Prostate gland (tissue), 2 donors: ENCODE data around the gene AMACR. TPM values are rescaled to one million over a fixed set of nuclear protein-coding genes. Genes with fewer than 3 reads are reported as not detected.

Experiments
- DNase-seq: peaks from one replicate; pipeline ENCODE4 v3.0.0-alpha.2; 2019; ENCODE audit warnings: low spot score
- H3K27ac ChIP-seq, 2 donors: fragments of 200-600 bp; sonication (generic); 2 replicates each; pipeline ENCODE4 v1.5.1; 2017 to 2019
- H3K27me3 ChIP-seq: fragments of 200-600 bp; sonication (generic); replicated peaks from 2 replicates; pipeline ENCODE4 v1.5.1; 2019; ENCODE audit not compliant: insufficient read depth
- H3K36me3 ChIP-seq, 2 donors: fragments of 200-600 bp; sonication (generic); 1 replicate in 1 of 2; 2 replicates in 1 of 2; pipeline versions ENCODE4 v1.5.1 to v1.8.1; 2017 to 2019
- H3K4me1 ChIP-seq: fragments of 200-600 bp; sonication (generic); replicated peaks from 2 replicates; pipeline ENCODE4 v1.5.1; 2019
- H3K4me3 ChIP-seq, 2 donors: fragments of 200-600 bp; sonication (generic); 2 replicates each; pipeline ENCODE4 v1.5.1; 2017 to 2019
- H3K9me3 ChIP-seq: fragments of 200-600 bp; sonication (generic); 2 replicates; pipeline ENCODE4 v1.5.1; 2017
- CTCF ChIP-seq, 4 experiments: fragments of 200-600 bp in 2 of 4; fragments of 450-650 bp in 2 of 4; sonication (generic) in 2 of 4; IDR thresholded peaks; 1 replicate in 3 of 4; 2 replicates in 1 of 4; pipeline ENCODE4 v1.5.1; 2016 to 2019; ENCODE audit warnings: antibody characterized with exemption in 4 of 4, mild to moderate bottlenecking in 2 of 4, moderate library complexity in 2 of 4
- POLR2A ChIP-seq: fragments of 450-650 bp; IDR thresholded peaks from one replicate; pipeline ENCODE4 v1.6.1; 2016; ENCODE audit warnings: antibody characterized with exemption, mild to moderate bottlenecking
- POLR2AphosphoS5 ChIP-seq: sonication (generic); formaldehyde crosslinking; IDR thresholded peaks from one replicate; pipeline ENCODE4 v1.6.1; 2017; ENCODE audit warnings: antibody characterized with exemption
- WGBS: methylation state at CpG from one replicate; pipeline ENCODE4 v1.1.5; 2018; 5-methylcytosine and 5-hydroxymethylcytosine counted together
- intact Hi-C: fragments of 100-400 bp; cut with DNase I; formaldehyde crosslinking; loops from one replicate; pipeline ENCODE4 v1.14.2; 2022
- total RNA-seq, 2 donors: library from RNA; depleted of rRNA; stranded (reverse); fragments of >200 nt; gene quantifications; one replicate each; pipeline ENCODE4 v1.1.0, GENCODE V29; 2016

Gene AMACR
- total RNA-seq, 2 donors from 2014 or later: 14.8 to 21.8 TPM

DNA sequence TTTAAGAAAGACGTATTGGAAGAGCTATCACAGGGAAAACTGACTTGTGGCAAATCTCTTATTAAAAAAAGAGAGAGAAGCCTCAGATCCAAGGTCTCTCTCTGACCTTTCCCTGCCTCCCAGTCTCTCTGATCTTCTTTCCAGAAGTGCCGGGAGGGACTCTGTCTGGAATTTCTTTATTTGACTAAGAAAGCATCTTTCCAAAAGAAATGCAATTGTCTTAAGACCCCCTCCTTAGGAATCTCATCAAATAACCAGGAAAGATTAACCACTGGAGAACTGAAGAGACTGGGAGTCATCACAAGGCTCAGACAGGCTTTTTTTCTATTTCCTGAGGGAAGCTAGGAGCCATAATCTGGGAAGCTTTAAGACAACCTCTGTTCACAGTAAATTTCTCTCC, 30.5 kb upstream of the AMACR start:
- H3K27me3 ChIP-seq: no peaks in the 10 kb centered on the region
- H3K9me3 ChIP-seq: no peaks in the 10 kb centered on the region
- intact Hi-C loops: no loop called here
- H3K36me3 ChIP-seq: no peaks in the 10 kb centered on the region
- no peaks in the 10 kb centered on the region for H3K4me1 ChIP-seq
- TF ChIP-seq POLR2A: no peak
- TF ChIP-seq CTCF (IDR thresholded peaks at IDR 0.05): no peak
- no peak for TF ChIP-seq POLR2AphosphoS5
- no peak overlapping the region for H3K4me3 ChIP-seq
- 51% methylated on average over 2 of the region's 2 CpGs for WGBS
- no peak for DNase-seq
- H3K27ac ChIP-seq: no peak overlapping the region

DNA sequence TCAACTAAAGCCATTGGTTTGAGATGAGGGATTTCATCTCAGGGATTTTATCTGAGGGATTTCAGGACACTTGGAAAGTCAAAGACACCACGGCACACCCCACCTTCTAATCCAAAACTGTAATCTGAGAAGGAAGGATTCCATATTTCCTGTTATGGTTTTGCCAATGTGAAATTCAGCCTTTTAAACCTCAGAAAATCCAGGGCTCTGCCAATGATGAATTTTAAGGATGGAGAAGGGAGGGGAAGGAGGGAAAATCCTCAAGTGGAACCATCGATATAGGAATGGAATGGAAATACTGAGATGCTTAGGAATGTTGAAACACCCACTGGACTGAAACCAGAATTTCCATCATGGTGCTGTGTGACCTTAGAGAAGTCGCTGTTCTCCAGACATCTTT, 29.9 kb upstream of the AMACR start:
- TF ChIP-seq CTCF (IDR thresholded peaks at IDR 0.05) (no peak), POLR2AphosphoS5 (no peak), POLR2A (no peak)
- intact Hi-C loops: no loop called here
- Histone ChIP-seq H3K27ac (no peak overlapping the region), H3K9me3 (no peaks in the 10 kb centered on the region), H3K4me1 (no peaks in the 10 kb centered on the region), H3K4me3 (no peak overlapping the region), H3K36me3 (no peaks in the 10 kb centered on the region), H3K27me3 (no peaks in the 10 kb centered on the region)
- WGBS: 68% methylated on average over 3 of the region's 3 CpGs
- DNase-seq: no peak

DNA sequence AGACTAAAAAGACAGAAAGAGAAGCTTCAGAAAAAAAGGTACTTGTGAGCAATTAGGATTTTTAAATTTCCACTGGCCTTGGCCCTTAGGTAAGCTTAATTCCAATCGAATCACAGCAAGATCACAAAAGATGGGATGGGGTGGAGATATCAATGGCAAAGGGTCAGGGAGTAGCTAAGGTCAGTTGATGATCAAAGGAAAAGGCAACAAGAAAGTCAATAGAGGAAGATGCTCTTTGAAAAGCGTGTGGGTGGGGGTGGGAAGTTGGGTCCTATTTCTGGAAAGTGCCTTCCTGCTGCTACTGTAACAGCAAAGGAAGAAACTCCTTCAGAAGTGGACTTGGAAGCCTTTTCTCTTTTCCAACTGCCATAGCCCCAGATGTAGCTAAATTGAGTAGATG, 27.9 kb upstream of the AMACR start:
- TF ChIP-seq CTCF (IDR thresholded peaks at IDR 0.05) (no peak), POLR2AphosphoS5 (no peak), POLR2A (no peak)
- Histone ChIP-seq H3K4me3 (no peak overlapping the region), H3K4me1 (no peaks in the 10 kb centered on the region), H3K36me3 (no peaks in the 10 kb centered on the region), H3K27me3 (no peaks in the 10 kb centered on the region), H3K27ac (no peak overlapping the region), H3K9me3 (no peaks in the 10 kb centered on the region)
- 86% methylated on average over 2 of the region's 2 CpGs for WGBS
- intact Hi-C loops: no loop called here
- DNase-seq: no peak

- Histone ChIP-seq H3K9me3 (no peaks in the 10 kb centered on the region), H3K27ac (no peak overlapping the region), H3K4me1 (no peaks in the 10 kb centered on the region), H3K27me3 (no peaks in the 10 kb centered on the region), H3K4me3 (no peak overlapping the region), H3K36me3 (no peaks in the 10 kb centered on the region)
- no peak for DNase-seq
- intact Hi-C loops: no loop called here
- no peak for TF ChIP-seq POLR2AphosphoS5
- no peak for TF ChIP-seq CTCF (IDR thresholded peaks at IDR 0.05)
- no peak for TF ChIP-seq POLR2A
- WGBS: 93% methylated on average over 4 of the region's 4 CpGs
These were observed 26.9 kb upstream of the AMACR start for GRCh38 chr5:34034534-34035327.

DNA sequence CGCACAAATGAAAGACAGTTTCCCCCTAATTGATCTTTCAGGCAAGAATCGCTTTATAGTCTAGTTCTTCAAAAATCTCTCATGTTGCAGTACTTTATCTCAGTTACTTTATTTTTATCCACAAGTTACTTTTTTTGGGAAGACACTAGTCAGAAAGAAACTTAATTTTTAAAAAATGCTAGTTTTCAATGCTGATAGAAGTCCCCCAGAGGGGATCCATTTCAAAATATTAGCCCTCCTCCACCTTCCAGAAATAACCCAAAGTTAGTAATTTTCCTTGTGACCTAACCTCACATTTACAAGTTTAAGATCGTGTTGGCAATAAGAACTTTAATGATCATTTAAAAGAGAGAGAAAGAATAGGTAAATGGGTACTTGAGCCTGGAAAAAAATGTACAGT, 24.1 kb upstream of the AMACR start:
- intact Hi-C loops: no loop called here
- Histone ChIP-seq H3K27ac (no peak overlapping the region), H3K4me1 (no peaks in the 10 kb centered on the region), H3K27me3 (no peaks in the 10 kb centered on the region), H3K9me3 (no peaks in the 10 kb centered on the region), H3K36me3 (no peaks in the 10 kb centered on the region), H3K4me3 (no peak overlapping the region)
- 83% methylated on average over 3 of the region's 3 CpGs for WGBS
- DNase-seq: no peak
- TF ChIP-seq CTCF (IDR thresholded peaks at IDR 0.05) (no peak), POLR2A (no peak), POLR2AphosphoS5 (no peak)
